ENCODE results near the gene INTS6.

DNA sequence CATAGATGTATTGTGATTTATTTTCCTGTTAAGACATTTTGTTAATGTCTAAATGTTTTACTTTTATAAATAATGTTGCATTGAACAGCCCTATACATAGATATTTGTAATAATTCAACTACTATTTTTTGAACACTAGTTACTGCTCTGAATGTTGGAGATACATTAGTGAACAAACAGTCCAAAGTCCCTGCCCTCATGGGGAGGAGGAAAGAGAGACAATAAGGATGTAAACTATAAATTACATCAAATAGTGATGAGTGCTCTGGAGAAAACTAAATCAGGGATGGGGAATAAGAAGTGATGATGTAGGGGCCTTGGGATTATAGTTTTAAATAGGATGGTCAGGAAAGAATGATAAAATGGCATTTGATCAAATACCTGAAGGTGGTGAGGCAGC, 12.3 kb upstream of the INTS6 start:
- TF ChIP-seq, protein P1, sequence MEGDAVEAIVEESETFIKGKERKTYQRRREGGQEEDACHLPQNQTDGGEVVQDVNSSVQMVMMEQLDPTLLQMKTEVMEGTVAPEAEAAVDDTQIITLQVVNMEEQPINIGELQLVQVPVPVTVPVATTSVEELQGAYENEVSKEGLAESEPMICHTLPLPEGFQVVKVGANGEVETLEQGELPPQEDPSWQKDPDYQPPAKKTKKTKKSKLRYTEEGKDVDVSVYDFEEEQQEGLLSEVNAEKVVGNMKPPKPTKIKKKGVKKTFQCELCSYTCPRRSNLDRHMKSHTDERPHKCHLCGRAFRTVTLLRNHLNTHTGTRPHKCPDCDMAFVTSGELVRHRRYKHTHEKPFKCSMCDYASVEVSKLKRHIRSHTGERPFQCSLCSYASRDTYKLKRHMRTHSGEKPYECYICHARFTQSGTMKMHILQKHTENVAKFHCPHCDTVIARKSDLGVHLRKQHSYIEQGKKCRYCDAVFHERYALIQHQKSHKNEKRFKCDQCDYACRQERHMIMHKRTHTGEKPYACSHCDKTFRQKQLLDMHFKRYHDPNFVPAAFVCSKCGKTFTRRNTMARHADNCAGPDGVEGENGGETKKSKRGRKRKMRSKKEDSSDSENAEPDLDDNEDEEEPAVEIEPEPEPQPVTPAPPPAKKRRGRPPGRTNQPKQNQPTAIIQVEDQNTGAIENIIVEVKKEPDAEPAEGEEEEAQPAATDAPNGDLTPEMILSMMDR (IDR thresholded peaks at IDR 0.05): no peak
- no peak for TF ChIP-seq POLR2A (IDR thresholded peaks at IDR 0.05)
- TF ChIP-seq EP300 (IDR thresholded peaks at IDR 0.05): no peak
